Mesenchymal stem cell (in vitro differentiated cells and primary cell): ENCODE data around the gene RHOU.

Experiments
- DNase-seq: peaks from one replicate; pipeline ENCODE4 v3.0.0-alpha.2; 2013
- H2AFZ ChIP-seq: one replicate; pipeline ENCODE4 v1.6.1; 2013; ENCODE audit warnings: low read depth, mild to moderate bottlenecking, control low read depth, inconsistent platforms, low read length, moderate library complexity
- H2AK5ac ChIP-seq: 2 replicates; pipeline ENCODE4 v1.6.1; 2013; ENCODE audit warnings: low read length, moderate library complexity, mild to moderate bottlenecking, inconsistent platforms; ENCODE audit not compliant: severe bottlenecking
- H2BK120ac ChIP-seq: one replicate; pipeline ENCODE4 v1.6.1; 2013; ENCODE audit warnings: low read depth, mild to moderate bottlenecking, inconsistent platforms, low read length, moderate library complexity
- H2BK12ac ChIP-seq, 2 experiments: one replicate each; pipeline ENCODE4 v1.6.1; 2013; ENCODE audit warnings: inconsistent platforms in 2 of 2, low read length in 2 of 2, mild to moderate bottlenecking in 2 of 2, moderate library complexity in 2 of 2, control low read depth in 1 of 2
- H2BK15ac ChIP-seq: one replicate; pipeline ENCODE4 v1.6.1; 2013; ENCODE audit warnings: mild to moderate bottlenecking, low read depth, inconsistent platforms; ENCODE audit not compliant: poor library complexity, severe bottlenecking
- H2BK5ac ChIP-seq: 2 replicates; pipeline ENCODE4 v1.6.1; 2013; ENCODE audit warnings: low read depth, mild to moderate bottlenecking, low read length, control low read depth, inconsistent platforms; ENCODE audit not compliant: poor library complexity, severe bottlenecking
- H3K14ac ChIP-seq, 2 experiments: one replicate each; pipeline ENCODE4 v1.6.1; 2013; ENCODE audit warnings: inconsistent platforms in 2 of 2, low read length in 2 of 2, control low read depth in 1 of 2, mild to moderate bottlenecking in 1 of 2, moderate library complexity in 1 of 2
- H3K18ac ChIP-seq, 2 experiments: one replicate each; pipeline ENCODE4 v1.6.1; 2013; ENCODE audit warnings: inconsistent platforms in 2 of 2, low read length in 2 of 2, control low read depth in 1 of 2, low read depth in 1 of 2, mild to moderate bottlenecking in 1 of 2
- H3K23ac ChIP-seq, 2 experiments: one replicate each; pipeline ENCODE4 v1.6.1; 2013; ENCODE audit warnings: inconsistent platforms in 2 of 2, low read length in 2 of 2, mild to moderate bottlenecking in 2 of 2, moderate library complexity in 2 of 2, control low read depth in 1 of 2
- H3K27ac ChIP-seq: 2 replicates; pipeline ENCODE4 v1.5.1; 2013; ENCODE audit warnings: mild to moderate bottlenecking, moderate library complexity, low read length, control low read depth, inconsistent platforms; ENCODE audit not compliant: poor library complexity, severe bottlenecking
- H3K27me3 ChIP-seq, 2 experiments: 2 replicates each; pipeline versions ENCODE4 v1.6.1 to v1.7.0; 2013; ENCODE audit warnings: low read length in 2 of 2, mild to moderate bottlenecking in 2 of 2, moderate library complexity in 2 of 2, control low read depth in 1 of 2, inconsistent platforms in 1 of 2; ENCODE audit not compliant: control insufficient read depth in 1 of 2, insufficient read depth in 1 of 2
- H3K36me3 ChIP-seq, 2 experiments: 2 replicates each; pipeline versions ENCODE4 v1.6.1 to v1.7.0; 2013; ENCODE audit warnings: low read length in 2 of 2, control low read depth in 1 of 2, inconsistent platforms in 1 of 2, low read depth in 1 of 2, mild to moderate bottlenecking in 1 of 2; ENCODE audit not compliant: insufficient read depth in 2 of 2, control insufficient read depth in 1 of 2
- H3K4ac ChIP-seq, 2 experiments: one replicate each; pipeline ENCODE4 v1.6.1; 2013; ENCODE audit warnings: inconsistent platforms in 2 of 2, low read length in 2 of 2, mild to moderate bottlenecking in 2 of 2, moderate library complexity in 2 of 2, control low read depth in 1 of 2, low read depth in 1 of 2
- H3K4me1 ChIP-seq: 2 replicates; pipeline ENCODE4 v1.6.1; 2013; ENCODE audit warnings: low read depth, low read length, control low read depth; ENCODE audit not compliant: control insufficient read depth, insufficient read depth
- H3K4me2 ChIP-seq: 2 replicates; pipeline ENCODE4 v1.6.1; 2013; ENCODE audit warnings: low read length, mild to moderate bottlenecking, inconsistent platforms; ENCODE audit not compliant: poor library complexity, severe bottlenecking
- H3K4me3 ChIP-seq, 2 experiments: 2 replicates each; pipeline versions ENCODE4 v1.5.1 to v1.7.0; 2013; ENCODE audit warnings: low read length in 2 of 2, mild to moderate bottlenecking in 2 of 2, control low read depth in 1 of 2, low read depth in 1 of 2; ENCODE audit not compliant: insufficient read depth in 1 of 2
- H3K79me1 ChIP-seq: replicated peaks from 2 replicates; pipeline ENCODE4 v1.6.1; 2013; ENCODE audit warnings: mild to moderate bottlenecking, control low read depth, low read length, inconsistent platforms; ENCODE audit not compliant: poor library complexity, severe bottlenecking
- H3K9ac ChIP-seq: 2 replicates; pipeline ENCODE4 v1.7.0; 2013; ENCODE audit warnings: mild to moderate bottlenecking, low read length, moderate library complexity
- H3K9me3 ChIP-seq: 2 replicates; pipeline ENCODE4 v1.7.0; 2013; ENCODE audit warnings: mild to moderate bottlenecking, low read length; ENCODE audit not compliant: control insufficient read depth
- H4K8ac ChIP-seq: one replicate; pipeline ENCODE4 v1.6.1; 2013; ENCODE audit warnings: inconsistent platforms, mild to moderate bottlenecking, low read length, moderate library complexity
- H4K91ac ChIP-seq: one replicate; pipeline ENCODE4 v1.6.1; 2013; ENCODE audit warnings: mild to moderate bottlenecking, low read length, inconsistent platforms
- WGBS: methylation state at CpG from one replicate; pipeline ENCODE4 v1.1.7; 2013; ENCODE audit warnings: mixed read lengths; 5-methylcytosine and 5-hydroxymethylcytosine counted together

RHOU gene

GRCh38 chr1:228742281-228742860, 7.1 kb downstream of the RHOU start:
- H3K36me3 ChIP-seq, result peaks cover 4 to 14% of the 10 kb centered on the region in 2 experiments
- no peak overlapping the region for H3K4me3 ChIP-seq
- no peak overlapping the region for H3K14ac ChIP-seq
- H2AK5ac ChIP-seq, result no peak overlapping the region
- H2BK15ac ChIP-seq, result no peak overlapping the region
- no peak overlapping the region for H3K18ac ChIP-seq
- H2BK5ac ChIP-seq, result no peak overlapping the region
- no peak overlapping the region for H3K27ac ChIP-seq
- no peaks in the 10 kb centered on the region for H3K4me1 ChIP-seq
- peaks cover 2 to 4% of the 10 kb centered on the region in 2 experiments for H3K27me3 ChIP-seq
- no peak for DNase-seq
- H2BK120ac ChIP-seq, result no peak overlapping the region
- H3K9me3 ChIP-seq, result no peaks in the 10 kb centered on the region
- H3K4ac ChIP-seq, result no peak overlapping the region
- no peak overlapping the region for H3K9ac ChIP-seq
- H2BK12ac ChIP-seq, result no peak overlapping the region
- no peak overlapping the region for H4K8ac ChIP-seq
- no peaks in the 10 kb centered on the region for H3K79me1 ChIP-seq
- H3K4me2 ChIP-seq, result no peak overlapping the region
- no peak overlapping the region for H2AFZ ChIP-seq
- 98% methylated on average over 6 of the region's 8 CpGs for WGBS
- no peak overlapping the region for H3K23ac ChIP-seq
- H4K91ac ChIP-seq, result no peak overlapping the region

DNA sequence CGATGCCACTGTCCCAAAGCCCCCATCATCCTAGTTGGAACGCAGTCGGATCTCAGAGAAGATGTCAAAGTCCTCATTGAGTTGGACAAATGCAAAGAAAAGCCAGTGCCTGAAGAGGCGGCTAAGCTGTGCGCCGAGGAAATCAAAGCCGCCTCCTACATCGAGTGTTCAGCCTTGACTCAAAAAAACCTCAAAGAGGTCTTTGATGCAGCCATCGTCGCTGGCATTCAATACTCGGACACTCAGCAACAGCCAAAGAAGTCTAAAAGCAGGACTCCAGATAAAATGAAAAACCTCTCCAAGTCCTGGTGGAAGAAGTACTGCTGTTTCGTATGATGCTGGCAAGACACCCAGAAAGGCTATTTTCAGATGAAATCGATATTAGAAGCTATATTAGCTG, 8.1 kb downstream of the RHOU start:
- Histone ChIP-seq H2BK120ac (no peak overlapping the region), H3K14ac (no peak overlapping the region), H2BK15ac (no peak overlapping the region), H4K8ac (no peak overlapping the region), H3K9ac (no peak overlapping the region), H2BK12ac (no peak overlapping the region), H3K4me3 (no peak overlapping the region), H3K9me3 (no peaks in the 10 kb centered on the region), H3K27ac (no peak overlapping the region), H3K4me2 (no peak overlapping the region), H3K4me1 (no peaks in the 10 kb centered on the region), H2AFZ (no peak overlapping the region), H3K27me3 (peaks cover 5 to 11% of the 10 kb centered on the region in 2 experiments), H3K18ac (no peak overlapping the region), H2BK5ac (no peak overlapping the region), H3K79me1 (no peaks in the 10 kb centered on the region), H4K91ac (no peak overlapping the region), H2AK5ac (no peak overlapping the region), H3K36me3 (peaks cover 4 to 14% of the 10 kb centered on the region in 2 experiments), H3K4ac (no peak overlapping the region), H3K23ac (no peak overlapping the region)
- WGBS, result 97% methylated on average over 13 of the region's 13 CpGs
- no peak for DNase-seq

- H4K8ac ChIP-seq, result no peak overlapping the region
- 97% methylated on average over 6 of the region's 6 CpGs for WGBS
Observed at GRCh38 chr1:228744356-228744755, 9.1 kb downstream of the RHOU start.

GRCh38 chr1:228744918-228745317, 9.6 kb downstream of the RHOU start:
- Histone ChIP-seq H2AFZ (no peak overlapping the region), H4K91ac (no peak overlapping the region), H3K9me3 (no peaks in the 10 kb centered on the region), H3K27me3 (peaks cover 8 to 23% of the 10 kb centered on the region in 2 experiments), H2BK120ac (no peak overlapping the region), H2BK5ac (no peak overlapping the region), H3K36me3 (peaks cover 0 to 14% of the 10 kb centered on the region in 2 experiments), H3K79me1 (no peaks in the 10 kb centered on the region), H2AK5ac (no peak overlapping the region), H3K27ac (no peak overlapping the region), H3K9ac (no peak overlapping the region), H2BK12ac (no peak overlapping the region), H2BK15ac (no peak overlapping the region), H4K8ac (no peak overlapping the region), H3K23ac (no peak overlapping the region), H3K4me2 (no peak overlapping the region), H3K14ac (no peak overlapping the region), H3K4me3 (no peak overlapping the region), H3K4me1 (no peaks in the 10 kb centered on the region), H3K4ac (no peak overlapping the region), H3K18ac (no peak overlapping the region)
- over 99% methylated on average over 6 of the region's 6 CpGs for WGBS
- no peak for DNase-seq

More at GRCh38 chr1:228744356-228744755, 9.1 kb downstream of the RHOU start:
- Histone ChIP-seq H3K18ac (no peak overlapping the region), H2BK12ac (no peak overlapping the region), H3K36me3 (peaks cover 0 to 14% of the 10 kb centered on the region in 2 experiments), H3K27me3 (peaks cover 8 to 20% of the 10 kb centered on the region in 2 experiments), H4K91ac (no peak overlapping the region), H3K4ac (no peak overlapping the region), H3K4me2 (no peak overlapping the region), H3K23ac (no peak overlapping the region), H3K79me1 (no peaks in the 10 kb centered on the region), H3K4me1 (no peaks in the 10 kb centered on the region), H2BK15ac (no peak overlapping the region), H2AFZ (no peak overlapping the region), H3K4me3 (no peak overlapping the region), H2AK5ac (no peak overlapping the region), H3K9ac (no peak overlapping the region), H2BK120ac (no peak overlapping the region), H3K9me3 (no peaks in the 10 kb centered on the region), H3K14ac (no peak overlapping the region), H3K27ac (no peak overlapping the region), H2BK5ac (no peak overlapping the region)
- no peak for DNase-seq
